Measurements from ENCODE around the gene MICAL3. TPM values are rescaled to one million over a fixed set of nuclear protein-coding genes. Genes with fewer than 3 reads are reported as not detected.

Gene MICAL3
- total and polyA plus RNA-seq, 2 of the 8 experiments (the other 6 are each of a cell fraction or from before 2014, with no cell fraction given): 8.3 to 41.8 TPM

GRCh38 chr22:17960011-17960410 is 64.3 kb downstream of the MICAL3 start (continued):
- TF ChIP-seq RNF2 (IDR thresholded peaks at IDR 0.05; ENCODE audit: borderline replicate concordance, low read depth, low read length, missing control alignments, poor library complexity, severe bottlenecking) (no peak), GABPA (IDR thresholded peaks at IDR 0.05; ENCODE audit: borderline replicate concordance, insufficient read depth, low read length) (no peak), SIX5 (IDR thresholded peaks at IDR 0.05; ENCODE audit: low read depth, low read length) (no peak)
